Endothelial cell of umbilical vein (primary cell): ENCODE results near the gene KCNH4. TPM values are rescaled to one million over a fixed set of nuclear protein-coding genes. Genes with fewer than 3 reads are reported as not detected.

Source experiments
- BruUV-seq: library from RNA; stranded (reverse); fragments of 400-500 nt; replicated peaks from 2 replicates; lab custom pipeline; 2021; lab: Mats Ljungman, UMichigan
- CTCF ChIA-PET: fragments of 300-600, 350-600 bp; sonication (Branson Sonifier 250); formaldehyde crosslinking; loops from one replicate; lab custom pipeline; 2021; ENCODE audit warnings: antibody characterized with exemption, inconsistent platforms; lab: Charles Lee
- POLR2A ChIA-PET: fragments of 300-600, 350-600 bp; sonication (Branson Sonifier 250); formaldehyde crosslinking; loops from one replicate; lab custom pipeline; 2021; ENCODE audit warnings: antibody characterized with exemption, inconsistent platforms; lab: Charles Lee
- DNase-seq: peaks from one replicate; pipeline ENCODE4 v3.0.0-alpha.2; 2011; ENCODE audit warnings: low read depth, low spot score
- FAIRE-seq: peaks from 2 replicates; lab custom pipeline; 2011; peaks lifted over from hg19 to GRCh38; lab: Jason Lieb, UNC
- H2AFZ ChIP-seq: 2 replicates; pipeline ENCODE4 v1.6.0; 2012; ENCODE audit warnings: low read depth, low read length, control low read depth, inconsistent platforms
- H3K27ac ChIP-seq: 2 replicates; pipeline ENCODE4 v1.5.1; 2011; ENCODE audit warnings: low read depth, mild to moderate bottlenecking, control low read depth, low read length, moderate library complexity; ENCODE audit not compliant: insufficient read depth
- H3K27me3 ChIP-seq, 2 experiments: 2 replicates each; pipeline versions ENCODE4 v1.6.0 to v1.6.1; 2011; ENCODE audit warnings: low read length in 2 of 2, mixed read lengths in 1 of 2; ENCODE audit not compliant: control insufficient read depth in 2 of 2, insufficient read depth in 2 of 2
- H3K36me3 ChIP-seq, 2 experiments: 2 replicates in 1 of 2; 3 replicates in 1 of 2; pipeline ENCODE4 v1.5.1; 2011; ENCODE audit warnings: low read length in 2 of 2, mild to moderate bottlenecking in 1 of 2, moderate library complexity in 1 of 2; ENCODE audit not compliant: control insufficient read depth in 2 of 2, insufficient read depth in 2 of 2; ENCODE audit errors: extremely low read depth in 1 of 2
- H3K4me1 ChIP-seq: 3 replicates; pipeline ENCODE4 v1.5.1; 2011; ENCODE audit warnings: mild to moderate bottlenecking, low read length; ENCODE audit not compliant: control insufficient read depth, insufficient read depth; ENCODE audit errors: extremely low read depth
- H3K4me2 ChIP-seq: 2 replicates; pipeline ENCODE4 v1.6.1; 2011; ENCODE audit warnings: low read length, control low read depth, mixed read lengths; ENCODE audit not compliant: insufficient read depth
- H3K4me3 ChIP-seq, 3 experiments: fragments of 200-600 bp in 1 of 3; sonication (generic), shearing (Covaris generic) in 1 of 3; replicated peaks in 1 of 3; 2 replicates each; pipeline ENCODE4 v1.5.1; 2011 to 2016; ENCODE audit warnings: control low read depth in 3 of 3, low read length in 3 of 3, mild to moderate bottlenecking in 2 of 3, inconsistent platforms in 1 of 3, low read depth in 1 of 3, moderate library complexity in 1 of 3; ENCODE audit not compliant: insufficient read depth in 1 of 3
- H3K79me2 ChIP-seq: 2 replicates; pipeline ENCODE4 v1.6.0; 2012; ENCODE audit warnings: low read length, inconsistent platforms; ENCODE audit not compliant: control insufficient read depth, insufficient read depth
- H3K9ac ChIP-seq: replicated peaks from 2 replicates; pipeline ENCODE3; 2011; ENCODE audit warnings: low read length, control low read depth; ENCODE audit not compliant: insufficient read depth; ENCODE audit errors: extremely low read depth
- H3K9me1 ChIP-seq: replicated peaks from 3 replicates; pipeline ENCODE4 v1.6.0; 2011; ENCODE audit warnings: mild to moderate bottlenecking, low read length; ENCODE audit not compliant: control insufficient read depth, insufficient read depth; ENCODE audit errors: extremely low read depth
- H3K9me3 ChIP-seq: replicated peaks from 2 replicates; pipeline ENCODE4 v1.5.1; 2012; ENCODE audit warnings: low read length, inconsistent platforms; ENCODE audit not compliant: control insufficient read depth, insufficient read depth
- H4K20me1 ChIP-seq: replicated peaks from 2 replicates; pipeline ENCODE3; 2011; ENCODE audit warnings: mild to moderate bottlenecking, low read length; ENCODE audit not compliant: control insufficient read depth, insufficient read depth; ENCODE audit errors: extremely low read depth
- EZH2 ChIP-seq: IDR thresholded peaks from 2 replicates; pipeline ENCODE4 v1.6.1; 2012; ENCODE audit warnings: borderline replicate concordance, low read depth, mild to moderate bottlenecking, moderate library complexity, low read length, inconsistent platforms; ENCODE audit not compliant: severe bottlenecking
- FOS ChIP-seq: IDR thresholded peaks from 2 replicates; pipeline ENCODE4 v1.6.1; 2011; ENCODE audit warnings: mild to moderate bottlenecking, low read length, moderate library complexity, borderline replicate concordance; ENCODE audit not compliant: insufficient read depth
- GATA2 ChIP-seq: IDR thresholded peaks from 2 replicates; pipeline ENCODE4 v1.7.0; 2011; ENCODE audit warnings: low read depth, mild to moderate bottlenecking, moderate library complexity, mixed read lengths, low read length; ENCODE audit not compliant: insufficient read length, insufficient read depth
- JUN ChIP-seq: IDR thresholded peaks from 2 replicates; pipeline ENCODE4 v1.6.1; 2011; ENCODE audit warnings: borderline replicate concordance, low read depth; ENCODE audit not compliant: insufficient read length, insufficient read depth
- MYC ChIP-seq: IDR thresholded peaks from one replicate; pipeline ENCODE4 v1.6.1; 2011; ENCODE audit warnings: mild to moderate bottlenecking, low read depth, low read length
- POLR2A ChIP-seq: IDR thresholded peaks from 2 replicates; pipeline ENCODE4 v1.6.1; 2012; ENCODE audit warnings: low read depth, mild to moderate bottlenecking, control low read depth, low read length
- POLR2AphosphoS5 ChIP-seq: IDR thresholded peaks from 2 replicates; pipeline ENCODE4 v1.6.1; 2012; ENCODE audit warnings: low read depth, mild to moderate bottlenecking, control low read depth, low read length, moderate library complexity; ENCODE audit not compliant: insufficient read depth
- dilution Hi-C: fragments of 300-500 bp; cut with MboI; formaldehyde crosslinking; loops from one replicate; pipeline ENCODE4 v1.15.0; 2019; ENCODE audit warnings: low sequenced_read_pairs; ENCODE audit not compliant: extremely low pct_ligation_motif_present
- intact Hi-C: fragments of 100-400 bp; cut with micrococcal nuclease; formaldehyde crosslinking; loops from one replicate; pipeline ENCODE4 v1.10.0; 2022
- polyA plus RNA-seq, 4 experiments: library from polyadenylated mRNA; depleted of rRNA in 3 of 4; stranded (reverse) in 3 of 4; unstranded in 1 of 4; fragments of >200 nt; gene quantifications; 2 replicates each; pipeline versions ENCODE4 v1.2.1 to v1.2.3, GENCODE V29; 2011 to 2012; ENCODE audit warnings: missing spikeins in 1 of 4
- total RNA-seq: library from RNA; stranded (reverse); gene quantifications from 2 replicates; pipeline ENCODE4 v1.2.3, GENCODE V29; 2021
- TF ChIP-seq, protein P1 (sequence below), 2 donors: IDR thresholded peaks; 1 replicate in 1 of 2; 2 replicates in 1 of 2; pipeline ENCODE4 v1.5.1; 2011; ENCODE audit warnings: low read length in 2 of 2, mild to moderate bottlenecking in 2 of 2, moderate library complexity in 2 of 2, control low read depth in 1 of 2, inconsistent platforms in 1 of 2, low read depth in 1 of 2; ENCODE audit not compliant: insufficient read depth in 1 of 2; ENCODE audit errors: extremely low read depth in 1 of 2
- TF ChIP-seq, protein P2 (sequence below): IDR thresholded peaks from 2 replicates; pipeline ENCODE4 v1.6.1; 2011; ENCODE audit not compliant: insufficient read depth, insufficient read length

Gene KCNH4
- total and polyA plus RNA-seq, 2 donors (not counting 3 experiments of a cell fraction or from before 2014, with no cell fraction given) = 0.11 TPM

DNA sequence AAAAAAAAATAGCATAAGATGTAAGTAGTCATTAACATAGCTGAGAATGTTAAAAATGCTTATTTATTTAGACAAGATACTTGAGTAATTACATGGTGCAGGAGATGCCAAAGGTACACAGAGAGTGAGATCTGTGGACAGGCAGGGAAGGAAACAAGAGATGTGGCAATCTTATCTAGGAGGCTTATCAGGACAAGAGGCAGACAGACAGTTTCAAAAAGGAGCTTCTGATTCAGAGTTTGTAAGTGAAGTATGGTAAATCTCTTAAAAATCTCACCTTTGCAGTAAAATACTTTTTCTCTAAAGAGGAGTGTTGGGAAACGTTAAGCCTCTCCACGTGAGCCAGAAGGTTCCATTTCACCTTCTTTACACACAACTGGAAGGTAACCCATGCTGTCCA, 33.2 kb upstream of the KCNH4 start:
- POLR2A ChIA-PET = no interaction called here
- CTCF ChIA-PET = interaction anchor here (3.3 kb wide), 1 partner anchor 8 kb away, joined by 18 read pairs; no protein-coding TSS in a partner anchor

More for the DNA sequence above, 33.2 kb upstream of the KCNH4 start:
- no peaks in the 10 kb centered on the region for H3K79me2 ChIP-seq
- no TSS peak for BruUV-seq
- no peaks in the 10 kb centered on the region for H3K9me1 ChIP-seq
- H3K9me3 ChIP-seq = no peaks in the 10 kb centered on the region
- H3K9ac ChIP-seq = no peak overlapping the region
- intact Hi-C loops (no loop called here), dilution Hi-C loops (no loop called here)
- no peak overlapping the region for H3K4me2 ChIP-seq
- DNase-seq (no peak), FAIRE-seq (no peak)
- no peak overlapping the region for H2AFZ ChIP-seq
- no peak overlapping the region for H3K4me3 ChIP-seq
- no peaks in the 10 kb centered on the region for H4K20me1 ChIP-seq
- H3K36me3 ChIP-seq = peaks cover 16 to 17% of the 10 kb centered on the region in 2 experiments
- no peak for TF ChIP-seq POLR2AphosphoS5
- TF ChIP-seq, protein P1, sequence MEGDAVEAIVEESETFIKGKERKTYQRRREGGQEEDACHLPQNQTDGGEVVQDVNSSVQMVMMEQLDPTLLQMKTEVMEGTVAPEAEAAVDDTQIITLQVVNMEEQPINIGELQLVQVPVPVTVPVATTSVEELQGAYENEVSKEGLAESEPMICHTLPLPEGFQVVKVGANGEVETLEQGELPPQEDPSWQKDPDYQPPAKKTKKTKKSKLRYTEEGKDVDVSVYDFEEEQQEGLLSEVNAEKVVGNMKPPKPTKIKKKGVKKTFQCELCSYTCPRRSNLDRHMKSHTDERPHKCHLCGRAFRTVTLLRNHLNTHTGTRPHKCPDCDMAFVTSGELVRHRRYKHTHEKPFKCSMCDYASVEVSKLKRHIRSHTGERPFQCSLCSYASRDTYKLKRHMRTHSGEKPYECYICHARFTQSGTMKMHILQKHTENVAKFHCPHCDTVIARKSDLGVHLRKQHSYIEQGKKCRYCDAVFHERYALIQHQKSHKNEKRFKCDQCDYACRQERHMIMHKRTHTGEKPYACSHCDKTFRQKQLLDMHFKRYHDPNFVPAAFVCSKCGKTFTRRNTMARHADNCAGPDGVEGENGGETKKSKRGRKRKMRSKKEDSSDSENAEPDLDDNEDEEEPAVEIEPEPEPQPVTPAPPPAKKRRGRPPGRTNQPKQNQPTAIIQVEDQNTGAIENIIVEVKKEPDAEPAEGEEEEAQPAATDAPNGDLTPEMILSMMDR (IDR thresholded peaks at IDR 0.05; ENCODE audit: extremely low read depth in 1 of 2, insufficient read depth in 1 of 2, low read depth in 1 of 2, low read length in 2 of 2) = no peak
- no peak for TF ChIP-seq FOS
- no peak for TF ChIP-seq EZH2
- no peak for TF ChIP-seq GATA2
- TF ChIP-seq JUN = no peak
- TF ChIP-seq, protein P2, sequence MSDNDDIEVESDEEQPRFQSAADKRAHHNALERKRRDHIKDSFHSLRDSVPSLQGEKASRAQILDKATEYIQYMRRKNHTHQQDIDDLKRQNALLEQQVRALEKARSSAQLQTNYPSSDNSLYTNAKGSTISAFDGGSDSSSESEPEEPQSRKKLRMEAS = no peak
- TF ChIP-seq MYC = no peak
- no peak for TF ChIP-seq POLR2A
- no peaks in the 10 kb centered on the region for H3K27me3 ChIP-seq
- H3K27ac ChIP-seq = no peak overlapping the region
- no peaks in the 10 kb centered on the region for H3K4me1 ChIP-seq
